AG04449 (cell line): Measurements from ENCODE around the gene FUOM.
"Not testable (repeated sequence)": the region's sequence is repeated elsewhere in the genome, so short reads cannot be mapped to it uniquely, and the experiment has no call there.

Source experiments
- CTCF ChIA-PET: fragments of 350-600 bp; formaldehyde crosslinking; extraction: SDS; loops from one replicate; lab custom pipeline; 2021; ENCODE audit warnings: antibody characterized with exemption; lab: Yijun Ruan, JAX
- POLR2A ChIA-PET: fragments of 400-600, 350-600 bp; formaldehyde crosslinking; extraction: SDS; loops from one replicate; lab custom pipeline; 2020; ENCODE audit warnings: antibody characterized with exemption, inconsistent platforms; lab: Yijun Ruan, JAX
- DNase-seq: peaks from one replicate; pipeline ENCODE4 v3.0.0-alpha.2; 2010; ENCODE audit warnings: low read depth, low spot score
- H3K4me3 ChIP-seq: 2 replicates; pipeline ENCODE4 v1.5.1; 2011; ENCODE audit warnings: low read depth, mild to moderate bottlenecking, control low read depth, low read length
- CTCF ChIP-seq: IDR thresholded peaks from one replicate; pipeline ENCODE4 v1.5.1; 2011; ENCODE audit warnings: mild to moderate bottlenecking, moderate library complexity, low read length, control low read depth, inconsistent platforms; ENCODE audit not compliant: insufficient read depth; ENCODE audit errors: missing control alignments

Gene FUOM

GRCh38 chr10:133390597-133391248 is 32.9 kb upstream of the FUOM start:
- H3K4me3 ChIP-seq: no peak overlapping the region
- no peak for DNase-seq
- ChIA-PET CTCF (interaction anchor here (1.2 to 1.4 kb wide), 2 partner anchors 11 to 15 kb away, joined by 3 read pairs; no protein-coding TSS in a partner anchor), POLR2A (no interaction called here)
- TF ChIP-seq CTCF: no peak

GRCh38 chr10:133388973-133389818 is 31.4 kb upstream of the FUOM start:
- ChIA-PET POLR2A (no interaction called here), CTCF (no interaction called here)
- no peak overlapping the region for H3K4me3 ChIP-seq
- TF ChIP-seq CTCF: no peak
- DNase-seq: no peak

- ChIA-PET CTCF (interaction anchor here (1.4 kb wide), 1 partner anchor 59 kb away, joined by 4 read pairs; no protein-coding TSS in a partner anchor), POLR2A (no interaction called here)
- DNase-seq: no peak
- no peak for TF ChIP-seq CTCF
- no peak overlapping the region for H3K4me3 ChIP-seq
These were observed 30.6 kb upstream of the FUOM start for GRCh38 chr10:133388236-133388972.

GRCh38 chr10:133386951-133387350 is 29.1 kb upstream of the FUOM start:
- ChIA-PET POLR2A (interaction anchor here (0.7 kb wide), 1 partner anchor 14 kb away, joined by 3 read pairs; the partner anchor contains the start of gene ECHS1), CTCF (interaction anchor here (1.4 kb wide), 1 partner anchor 57 kb away, joined by 4 read pairs; no protein-coding TSS in a partner anchor)
- not testable (repeated sequence) for DNase-seq, H3K4me3 ChIP-seq

- CTCF ChIA-PET: no interaction called here
- DNase-seq: no peak
- POLR2A ChIA-PET: no interaction called here
- no peak overlapping the region for H3K4me3 ChIP-seq
- TF ChIP-seq CTCF: no peak
These were observed 27.4 kb upstream of the FUOM start for GRCh38 chr10:133385214-133385613.

GRCh38 chr10:133384071-133384470 is 26.3 kb upstream of the FUOM start:
- ChIA-PET POLR2A (no interaction called here), CTCF (no interaction called here)
- H3K4me3 ChIP-seq: no peak overlapping the region
- DNase-seq: no peak
- no peak for TF ChIP-seq CTCF
